Measurements from ENCODE around the gene GUK1. TPM values are rescaled to one million over a fixed set of nuclear protein-coding genes. Genes with fewer than 3 reads are reported as not detected.

GUK1 gene
- total RNA-seq, 1 donor from 2014 or later: 101 TPM

GRCh38 chr1:228145463-228146416, 5.7 kb downstream of the GUK1 start:
- no peaks in the 10 kb centered on the region for H3K36me3 Mint-ChIP-seq (ENCODE audit: insufficient read depth)
- DNase-seq (ENCODE audit: low spot score, unreplicated experiment): no peak
- TF ChIP-seq, protein P1, sequence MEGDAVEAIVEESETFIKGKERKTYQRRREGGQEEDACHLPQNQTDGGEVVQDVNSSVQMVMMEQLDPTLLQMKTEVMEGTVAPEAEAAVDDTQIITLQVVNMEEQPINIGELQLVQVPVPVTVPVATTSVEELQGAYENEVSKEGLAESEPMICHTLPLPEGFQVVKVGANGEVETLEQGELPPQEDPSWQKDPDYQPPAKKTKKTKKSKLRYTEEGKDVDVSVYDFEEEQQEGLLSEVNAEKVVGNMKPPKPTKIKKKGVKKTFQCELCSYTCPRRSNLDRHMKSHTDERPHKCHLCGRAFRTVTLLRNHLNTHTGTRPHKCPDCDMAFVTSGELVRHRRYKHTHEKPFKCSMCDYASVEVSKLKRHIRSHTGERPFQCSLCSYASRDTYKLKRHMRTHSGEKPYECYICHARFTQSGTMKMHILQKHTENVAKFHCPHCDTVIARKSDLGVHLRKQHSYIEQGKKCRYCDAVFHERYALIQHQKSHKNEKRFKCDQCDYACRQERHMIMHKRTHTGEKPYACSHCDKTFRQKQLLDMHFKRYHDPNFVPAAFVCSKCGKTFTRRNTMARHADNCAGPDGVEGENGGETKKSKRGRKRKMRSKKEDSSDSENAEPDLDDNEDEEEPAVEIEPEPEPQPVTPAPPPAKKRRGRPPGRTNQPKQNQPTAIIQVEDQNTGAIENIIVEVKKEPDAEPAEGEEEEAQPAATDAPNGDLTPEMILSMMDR (IDR thresholded peaks at IDR 0.05; ENCODE audit: unreplicated experiment): no peak
- H3K27me3 Mint-ChIP-seq: no peaks in the 10 kb centered on the region
- H3K4me3 Mint-ChIP-seq (ENCODE audit: low read depth): no peak overlapping the region
- H3K9me3 Mint-ChIP-seq (ENCODE audit: low read depth): no peaks in the 10 kb centered on the region
- peaks cover 5% of the 10 kb centered on the region for H3K4me1 Mint-ChIP-seq (ENCODE audit: low read depth)
- no peak overlapping the region for H3K27ac Mint-ChIP-seq

DNA sequence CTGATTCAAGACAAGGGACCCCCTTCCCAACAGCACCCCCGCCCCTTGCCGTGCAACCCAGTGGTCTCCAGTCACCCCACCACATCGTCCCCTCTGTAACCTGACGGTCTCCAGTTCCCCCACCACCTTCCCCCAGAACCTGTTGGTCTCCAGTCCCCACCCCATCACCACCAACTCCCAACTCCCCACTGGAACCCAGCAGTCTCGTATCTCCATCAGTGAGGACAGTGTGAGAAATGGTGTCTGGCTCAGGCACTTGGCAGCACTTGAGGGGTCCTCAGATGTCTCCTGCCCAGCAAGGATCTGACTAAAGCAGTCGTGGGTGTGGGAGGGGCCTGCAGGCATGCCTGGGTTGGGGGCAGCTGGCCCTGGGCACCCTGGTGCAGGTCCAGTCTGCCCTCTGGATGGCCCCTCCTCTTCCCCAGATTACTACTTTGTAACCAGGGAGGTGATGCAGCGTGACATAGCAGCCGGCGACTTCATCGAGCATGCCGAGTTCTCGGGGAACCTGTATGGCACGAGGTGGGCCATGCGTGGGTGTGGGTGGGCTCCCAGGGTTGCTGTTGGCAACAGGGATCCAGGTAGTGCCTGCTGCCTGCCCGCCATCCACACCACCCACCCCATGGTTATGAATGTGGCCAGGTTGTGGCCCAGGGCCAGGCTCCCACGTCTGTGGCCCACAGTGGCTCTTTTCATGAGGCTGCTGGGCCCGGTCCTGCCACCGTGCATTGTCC, 6.5 kb downstream of the GUK1 start:
- no peak for DNase-seq (ENCODE audit: low spot score, unreplicated experiment)
- TF ChIP-seq, protein P1 (IDR thresholded peaks at IDR 0.05; ENCODE audit: unreplicated experiment): no peak
- Mint-ChIP-seq H3K4me1 (ENCODE audit: low read depth) (peaks cover 2% of the 10 kb centered on the region), H3K27ac (no peak overlapping the region), H3K9me3 (ENCODE audit: low read depth) (no peaks in the 10 kb centered on the region), H3K27me3 (no peaks in the 10 kb centered on the region), H3K36me3 (ENCODE audit: insufficient read depth) (no peaks in the 10 kb centered on the region), H3K4me3 (ENCODE audit: low read depth) (no peak overlapping the region)

GRCh38 chr1:228147151-228147693, 7.1 kb downstream of the GUK1 start:
- TF ChIP-seq, protein P1 (IDR thresholded peaks at IDR 0.05; ENCODE audit: unreplicated experiment): no peak
- Mint-ChIP-seq H3K27ac (no peak overlapping the region), H3K4me3 (ENCODE audit: low read depth) (no peak overlapping the region), H3K4me1 (ENCODE audit: low read depth) (peaks cover 2% of the 10 kb centered on the region), H3K36me3 (ENCODE audit: insufficient read depth) (no peaks in the 10 kb centered on the region), H3K9me3 (ENCODE audit: low read depth) (no peaks in the 10 kb centered on the region), H3K27me3 (no peaks in the 10 kb centered on the region)
- DNase-seq (ENCODE audit: low spot score, unreplicated experiment): no peak

DNA sequence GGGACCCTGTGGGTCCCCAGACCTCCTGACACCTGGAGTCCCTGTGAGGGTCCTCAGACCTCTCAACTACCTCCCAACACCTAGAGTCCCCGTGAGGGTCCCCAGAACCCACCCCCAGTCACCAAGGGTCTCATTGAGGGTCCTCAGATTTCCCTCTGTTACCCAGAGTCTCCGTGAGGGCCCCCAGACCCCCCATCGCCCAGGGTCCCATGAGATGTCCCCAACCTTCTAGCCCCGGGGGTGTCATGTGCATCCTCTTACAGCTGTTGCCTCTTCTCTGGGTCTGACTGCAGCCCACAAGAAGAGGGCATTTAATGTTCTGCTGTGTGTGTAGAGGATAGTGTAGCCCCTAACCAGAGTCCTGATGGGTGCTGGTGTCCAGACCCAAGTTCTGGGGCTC, 7.7 kb downstream of the GUK1 start:
- no peak for DNase-seq (ENCODE audit: low spot score, unreplicated experiment)
- Mint-ChIP-seq H3K36me3 (ENCODE audit: insufficient read depth) (no peaks in the 10 kb centered on the region), H3K27me3 (no peaks in the 10 kb centered on the region), H3K4me3 (ENCODE audit: low read depth) (no peak overlapping the region), H3K27ac (no peak overlapping the region), H3K9me3 (ENCODE audit: low read depth) (no peaks in the 10 kb centered on the region), H3K4me1 (ENCODE audit: low read depth) (peaks cover 2% of the 10 kb centered on the region)
- TF ChIP-seq, protein P1 (IDR thresholded peaks at IDR 0.05; ENCODE audit: unreplicated experiment): no peak

DNA sequence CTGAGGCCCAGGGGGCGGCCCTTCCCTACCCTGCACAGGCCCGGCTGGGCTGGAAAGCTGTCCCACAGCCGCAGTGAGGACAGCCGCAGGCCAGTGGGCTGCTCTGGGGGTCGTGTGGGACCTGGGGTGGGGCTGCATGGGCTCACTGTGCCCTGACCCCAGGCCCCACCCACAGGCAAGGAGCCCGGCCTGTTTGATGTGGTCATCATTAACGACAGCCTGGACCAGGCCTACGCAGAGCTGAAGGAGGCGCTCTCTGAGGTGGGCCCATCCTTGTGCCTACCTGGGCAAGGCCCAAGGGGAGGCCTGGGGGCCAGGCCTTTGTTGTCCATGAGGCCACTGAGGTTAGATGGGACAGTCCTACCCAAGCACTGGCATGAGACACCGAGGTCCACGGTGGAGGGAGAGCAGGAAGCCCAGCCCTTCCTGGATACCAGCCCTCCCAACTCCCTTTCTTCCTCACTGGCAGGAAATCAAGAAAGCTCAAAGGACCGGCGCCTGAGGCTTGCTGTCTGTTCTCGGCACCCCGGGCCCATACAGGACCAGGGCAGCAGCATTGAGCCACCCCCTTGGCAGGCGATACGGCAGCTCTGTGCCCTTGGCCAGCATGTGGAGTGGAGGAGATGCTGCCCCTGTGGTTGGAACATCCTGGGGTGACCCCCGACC, 8.2 kb downstream of the GUK1 start:
- Mint-ChIP-seq H3K36me3 (ENCODE audit: insufficient read depth) (no peaks in the 10 kb centered on the region), H3K4me1 (ENCODE audit: low read depth) (peaks cover 2% of the 10 kb centered on the region), H3K27me3 (no peaks in the 10 kb centered on the region), H3K4me3 (ENCODE audit: low read depth) (no peak overlapping the region), H3K27ac (no peak overlapping the region), H3K9me3 (ENCODE audit: low read depth) (no peaks in the 10 kb centered on the region)
- DNase-seq (ENCODE audit: low spot score, unreplicated experiment): no peak
- TF ChIP-seq, protein P1 (IDR thresholded peaks at IDR 0.05; ENCODE audit: unreplicated experiment): no peak

All from progenitor cell of endocrine pancreas (in vitro differentiated cells).